ENCODE results near the gene ZMIZ1. TPM values are rescaled to one million over a fixed set of nuclear protein-coding genes. Genes with fewer than 3 reads are reported as not detected.

ZMIZ1 gene
- total and polyA plus RNA-seq, 4 donors = 3.9 to 19.1 (median 9.8) TPM

DNA sequence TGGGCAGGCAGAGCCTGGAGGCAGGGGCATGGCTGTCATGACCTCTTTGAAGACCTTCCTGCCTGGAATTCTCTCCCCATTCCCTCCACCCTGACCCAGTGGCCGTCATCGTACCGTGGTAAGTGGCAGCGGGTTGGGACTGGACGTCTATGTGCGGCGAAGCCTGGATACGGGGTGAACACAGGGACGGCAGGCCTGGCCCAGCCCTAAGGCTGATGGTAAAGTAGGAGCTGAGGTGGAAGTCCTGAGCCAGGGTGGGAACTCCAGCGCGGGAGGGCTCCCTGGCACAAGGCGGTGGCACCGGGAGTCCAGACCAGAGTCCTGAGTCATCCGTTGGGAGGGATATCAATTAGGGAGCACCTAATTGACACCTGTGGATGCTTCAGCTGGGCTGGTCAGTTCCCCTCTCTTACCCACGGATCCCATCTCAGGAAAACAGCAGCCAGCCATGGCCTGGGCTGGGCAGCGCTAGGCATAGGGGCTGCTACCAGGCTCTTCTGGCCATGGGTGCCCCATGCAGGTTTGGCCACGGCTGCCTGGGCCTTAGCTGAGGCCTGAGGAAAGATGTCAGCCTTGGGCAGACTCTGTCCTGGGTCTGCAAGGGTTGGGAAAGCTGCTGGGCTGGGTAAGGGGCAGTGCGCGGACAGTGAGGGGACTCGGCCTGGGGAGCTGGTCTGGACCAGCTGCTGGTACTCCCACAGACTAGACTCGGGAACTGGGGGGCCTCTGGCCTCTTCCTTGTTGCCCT is 281.8 kb downstream of the ZMIZ1 start:
- Histone ChIP-seq H3K9me3 (ENCODE audit: control insufficient read depth in 4 of 4, low read length in 3 of 4) (no peaks in the 10 kb centered on the region), H3K4me3 (ENCODE audit: low read depth in 1 of 3, low read length in 3 of 3) (no peak overlapping the region), H3K36me3 (ENCODE audit: control insufficient read depth in 4 of 4, insufficient read depth in 3 of 4, low read depth in 1 of 4, low read length in 3 of 4) (peaks cover 26 to 60% (median 52%) of the 10 kb centered on the region in 4 donors), H3K27me3 (ENCODE audit: control insufficient read depth in 4 of 4, insufficient read depth in 4 of 4, low read length in 3 of 4) (no peaks in the 10 kb centered on the region), H3K27ac (ENCODE audit: low read depth in 1 of 2, low read length in 2 of 2) (no peak overlapping the region), H3K4me1 (ENCODE audit: control insufficient read depth in 4 of 4, insufficient read depth in 4 of 4, low read length in 3 of 4) (peaks cover 16 to 36% (median 23%) of the 10 kb centered on the region in 4 donors), H3K9ac (ENCODE audit: low read depth in 1 of 2, low read length in 2 of 2) (no peak overlapping the region)
- TF ChIP-seq RXRA (IDR thresholded peaks at IDR 0.05) = no peak
- TF ChIP-seq, protein P1, sequence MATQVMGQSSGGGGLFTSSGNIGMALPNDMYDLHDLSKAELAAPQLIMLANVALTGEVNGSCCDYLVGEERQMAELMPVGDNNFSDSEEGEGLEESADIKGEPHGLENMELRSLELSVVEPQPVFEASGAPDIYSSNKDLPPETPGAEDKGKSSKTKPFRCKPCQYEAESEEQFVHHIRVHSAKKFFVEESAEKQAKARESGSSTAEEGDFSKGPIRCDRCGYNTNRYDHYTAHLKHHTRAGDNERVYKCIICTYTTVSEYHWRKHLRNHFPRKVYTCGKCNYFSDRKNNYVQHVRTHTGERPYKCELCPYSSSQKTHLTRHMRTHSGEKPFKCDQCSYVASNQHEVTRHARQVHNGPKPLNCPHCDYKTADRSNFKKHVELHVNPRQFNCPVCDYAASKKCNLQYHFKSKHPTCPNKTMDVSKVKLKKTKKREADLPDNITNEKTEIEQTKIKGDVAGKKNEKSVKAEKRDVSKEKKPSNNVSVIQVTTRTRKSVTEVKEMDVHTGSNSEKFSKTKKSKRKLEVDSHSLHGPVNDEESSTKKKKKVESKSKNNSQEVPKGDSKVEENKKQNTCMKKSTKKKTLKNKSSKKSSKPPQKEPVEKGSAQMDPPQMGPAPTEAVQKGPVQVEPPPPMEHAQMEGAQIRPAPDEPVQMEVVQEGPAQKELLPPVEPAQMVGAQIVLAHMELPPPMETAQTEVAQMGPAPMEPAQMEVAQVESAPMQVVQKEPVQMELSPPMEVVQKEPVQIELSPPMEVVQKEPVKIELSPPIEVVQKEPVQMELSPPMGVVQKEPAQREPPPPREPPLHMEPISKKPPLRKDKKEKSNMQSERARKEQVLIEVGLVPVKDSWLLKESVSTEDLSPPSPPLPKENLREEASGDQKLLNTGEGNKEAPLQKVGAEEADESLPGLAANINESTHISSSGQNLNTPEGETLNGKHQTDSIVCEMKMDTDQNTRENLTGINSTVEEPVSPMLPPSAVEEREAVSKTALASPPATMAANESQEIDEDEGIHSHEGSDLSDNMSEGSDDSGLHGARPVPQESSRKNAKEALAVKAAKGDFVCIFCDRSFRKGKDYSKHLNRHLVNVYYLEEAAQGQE (IDR thresholded peaks at IDR 0.05) = no peak
- no peak for TF ChIP-seq HNF4G (IDR thresholded peaks at IDR 0.05)
- TF ChIP-seq TAF1 (conservative IDR thresholded peaks at IDR 0.05) = no peak
- no peak for TF ChIP-seq EGR1 (IDR thresholded peaks at IDR 0.05; ENCODE audit: low read depth in 2 of 2)
- WGBS = 92% methylated on average over 21 of the region's 21 CpGs
- DNase-seq (ENCODE audit: low spot score) = peak; percentile 31

DNA sequence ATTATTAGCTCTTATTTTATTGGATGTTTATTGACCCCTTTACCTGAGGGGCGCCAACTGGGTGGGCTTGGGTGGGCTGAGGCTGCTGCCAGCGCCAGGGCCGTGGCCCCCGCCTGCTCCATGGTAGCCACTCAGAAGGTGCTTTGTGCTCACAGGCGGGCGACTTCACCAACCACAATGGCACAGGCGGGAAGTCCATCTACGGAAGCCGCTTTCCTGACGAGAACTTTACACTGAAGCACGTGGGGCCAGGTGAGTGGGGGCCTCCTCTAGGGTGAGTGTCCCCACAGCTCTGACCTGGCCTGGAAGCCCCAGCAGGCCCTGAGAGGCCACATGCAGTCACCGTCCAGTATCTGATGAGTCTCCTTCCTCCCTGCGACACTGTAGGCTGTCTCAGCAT is 282.6 kb downstream of the ZMIZ1 start:
- TF ChIP-seq, protein P2, sequence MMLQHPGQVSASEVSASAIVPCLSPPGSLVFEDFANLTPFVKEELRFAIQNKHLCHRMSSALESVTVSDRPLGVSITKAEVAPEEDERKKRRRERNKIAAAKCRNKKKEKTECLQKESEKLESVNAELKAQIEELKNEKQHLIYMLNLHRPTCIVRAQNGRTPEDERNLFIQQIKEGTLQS (IDR thresholded peaks at IDR 0.05) = no peak
- no peak for TF ChIP-seq FOXA2 (IDR thresholded peaks at IDR 0.05)
- TF ChIP-seq, protein P3, sequence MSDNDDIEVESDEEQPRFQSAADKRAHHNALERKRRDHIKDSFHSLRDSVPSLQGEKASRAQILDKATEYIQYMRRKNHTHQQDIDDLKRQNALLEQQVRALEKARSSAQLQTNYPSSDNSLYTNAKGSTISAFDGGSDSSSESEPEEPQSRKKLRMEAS (IDR thresholded peaks at IDR 0.05) = no peak
- TF ChIP-seq, protein P1 (IDR thresholded peaks at IDR 0.05) = no peak
- TF ChIP-seq JUND (IDR thresholded peaks at IDR 0.05) = no peak
- TF ChIP-seq, protein P4, sequence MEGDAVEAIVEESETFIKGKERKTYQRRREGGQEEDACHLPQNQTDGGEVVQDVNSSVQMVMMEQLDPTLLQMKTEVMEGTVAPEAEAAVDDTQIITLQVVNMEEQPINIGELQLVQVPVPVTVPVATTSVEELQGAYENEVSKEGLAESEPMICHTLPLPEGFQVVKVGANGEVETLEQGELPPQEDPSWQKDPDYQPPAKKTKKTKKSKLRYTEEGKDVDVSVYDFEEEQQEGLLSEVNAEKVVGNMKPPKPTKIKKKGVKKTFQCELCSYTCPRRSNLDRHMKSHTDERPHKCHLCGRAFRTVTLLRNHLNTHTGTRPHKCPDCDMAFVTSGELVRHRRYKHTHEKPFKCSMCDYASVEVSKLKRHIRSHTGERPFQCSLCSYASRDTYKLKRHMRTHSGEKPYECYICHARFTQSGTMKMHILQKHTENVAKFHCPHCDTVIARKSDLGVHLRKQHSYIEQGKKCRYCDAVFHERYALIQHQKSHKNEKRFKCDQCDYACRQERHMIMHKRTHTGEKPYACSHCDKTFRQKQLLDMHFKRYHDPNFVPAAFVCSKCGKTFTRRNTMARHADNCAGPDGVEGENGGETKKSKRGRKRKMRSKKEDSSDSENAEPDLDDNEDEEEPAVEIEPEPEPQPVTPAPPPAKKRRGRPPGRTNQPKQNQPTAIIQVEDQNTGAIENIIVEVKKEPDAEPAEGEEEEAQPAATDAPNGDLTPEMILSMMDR (IDR thresholded peaks at IDR 0.05; ENCODE audit: low read depth, low read length, missing input control) = no peak
- no peak for TF ChIP-seq RAD21 (IDR thresholded peaks at IDR 0.05)
- TF ChIP-seq GABPA (IDR thresholded peaks at IDR 0.05 in 1 of 2, conservative IDR thresholded peaks at IDR 0.05 in 1 of 2) = no peak
- TF ChIP-seq TAF1 (conservative IDR thresholded peaks at IDR 0.05) = no peak
- no peak for TF ChIP-seq HNF4G (IDR thresholded peaks at IDR 0.05)
- TF ChIP-seq, protein P5, sequence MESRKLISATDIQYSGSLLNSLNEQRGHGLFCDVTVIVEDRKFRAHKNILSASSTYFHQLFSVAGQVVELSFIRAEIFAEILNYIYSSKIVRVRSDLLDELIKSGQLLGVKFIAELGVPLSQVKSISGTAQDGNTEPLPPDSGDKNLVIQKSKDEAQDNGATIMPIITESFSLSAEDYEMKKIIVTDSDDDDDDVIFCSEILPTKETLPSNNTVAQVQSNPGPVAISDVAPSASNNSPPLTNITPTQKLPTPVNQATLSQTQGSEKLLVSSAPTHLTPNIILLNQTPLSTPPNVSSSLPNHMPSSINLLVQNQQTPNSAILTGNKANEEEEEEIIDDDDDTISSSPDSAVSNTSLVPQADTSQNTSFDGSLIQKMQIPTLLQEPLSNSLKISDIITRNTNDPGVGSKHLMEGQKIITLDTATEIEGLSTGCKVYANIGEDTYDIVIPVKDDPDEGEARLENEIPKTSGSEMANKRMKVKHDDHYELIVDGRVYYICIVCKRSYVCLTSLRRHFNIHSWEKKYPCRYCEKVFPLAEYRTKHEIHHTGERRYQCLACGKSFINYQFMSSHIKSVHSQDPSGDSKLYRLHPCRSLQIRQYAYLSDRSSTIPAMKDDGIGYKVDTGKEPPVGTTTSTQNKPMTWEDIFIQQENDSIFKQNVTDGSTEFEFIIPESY (IDR thresholded peaks at IDR 0.05) = no peak
- no peak for TF ChIP-seq EGR1 (IDR thresholded peaks at IDR 0.05; ENCODE audit: low read depth in 2 of 2)
- no peak for TF ChIP-seq SP1 (IDR thresholded peaks at IDR 0.05)
- TF ChIP-seq HNF4A (conservative IDR thresholded peaks at IDR 0.05) = no peak
- no peak for TF ChIP-seq NR2F2 (IDR thresholded peaks at IDR 0.05)
- TF ChIP-seq YY1 (IDR thresholded peaks at IDR 0.05) = no peak
- TF ChIP-seq FOXA1 (IDR thresholded peaks at IDR 0.05) = no peak
- no peak for TF ChIP-seq RXRA (IDR thresholded peaks at IDR 0.05)
- peaks cover 13 to 28% (median 15%) of the 10 kb centered on the region in 4 donors for H3K4me1 ChIP-seq (ENCODE audit: control insufficient read depth in 4 of 4, insufficient read depth in 4 of 4, low read length in 3 of 4)
- no peaks in the 10 kb centered on the region for H3K27me3 ChIP-seq (ENCODE audit: control insufficient read depth in 4 of 4, insufficient read depth in 4 of 4, low read length in 3 of 4)
- H3K9me3 ChIP-seq (ENCODE audit: control insufficient read depth in 4 of 4, low read length in 3 of 4) = no peaks in the 10 kb centered on the region
- no peak overlapping the region for H3K9ac ChIP-seq (ENCODE audit: low read depth in 1 of 2, low read length in 2 of 2)
- no peak overlapping the region for H3K27ac ChIP-seq (ENCODE audit: low read depth in 1 of 2, low read length in 2 of 2)
- peak; percentile 32 for DNase-seq (ENCODE audit: low spot score)
- WGBS = 91% methylated on average over 13 of the region's 13 CpGs
- H3K36me3 ChIP-seq (ENCODE audit: control insufficient read depth in 4 of 4, insufficient read depth in 3 of 4, low read depth in 1 of 4, low read length in 3 of 4) = peaks cover 26 to 62% (median 52%) of the 10 kb centered on the region in 4 donors
- H3K4me3 ChIP-seq (ENCODE audit: low read depth in 1 of 3, low read length in 3 of 3) = no peak overlapping the region
